GM12892 (cell line): Measurements from ENCODE around the gene MSANTD3.

Experiments
- POLR2A ChIP-seq: IDR thresholded peaks from 2 replicates; pipeline ENCODE4 v1.6.1; 2011; ENCODE audit warnings: low read depth, low read length, control low read depth
- TAF1 ChIP-seq: IDR thresholded peaks from 2 replicates; pipeline ENCODE4 v1.6.1; 2011; ENCODE audit warnings: low read depth, mild to moderate bottlenecking, control low read depth, low read length, borderline replicate concordance

GRCh38 chr9:100468041-100468440 is 41.1 kb downstream of the MSANTD3 start:
- TF ChIP-seq TAF1 (no peak), POLR2A (no peak)
